ENCODE data around the gene DEF6. TPM values are rescaled to one million over a fixed set of nuclear protein-coding genes. Genes with fewer than 3 reads are reported as not detected.

Gene DEF6
- total RNA-seq, 1 donor from 2014 or later, result 5.2 TPM

DNA sequence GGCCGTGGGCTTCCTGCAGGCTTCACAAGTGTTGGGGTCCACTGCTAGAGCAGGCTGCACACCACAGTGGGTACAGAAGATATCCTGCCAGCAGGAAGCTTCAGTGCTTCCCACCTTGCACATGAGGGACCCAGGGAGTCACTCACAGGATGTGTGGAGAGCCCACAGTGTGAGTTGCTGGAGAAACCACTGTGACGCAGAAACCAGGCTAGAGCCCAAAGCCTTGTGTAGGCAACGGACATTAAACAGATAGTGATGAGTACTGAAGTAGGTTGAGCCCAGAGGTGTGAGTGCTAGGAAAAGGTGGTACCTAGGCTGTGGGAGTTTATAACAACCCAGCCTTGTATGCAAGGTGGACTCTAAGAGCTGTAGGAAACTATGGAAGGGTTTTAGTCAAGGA, 18.9 kb upstream of the DEF6 start:
- H3K4me3 ChIP-seq (ENCODE audit: low read length in 3 of 3), result no peak overlapping the region
- H3K27ac ChIP-seq (ENCODE audit: low read depth, low read length), result no peak overlapping the region
- H3K4me1 ChIP-seq (ENCODE audit: control insufficient read depth in 3 of 3, insufficient read depth in 3 of 3, low read length in 3 of 3), result peaks cover 30 to 47% (median 35%) of the 10 kb centered on the region in 3 donors
- H3K36me3 ChIP-seq (ENCODE audit: control insufficient read depth in 3 of 3, insufficient read depth in 3 of 3, low read length in 3 of 3), result peaks cover 20 to 23% (median 20%) of the 10 kb centered on the region in 3 donors
- H3K27me3 ChIP-seq (ENCODE audit: control insufficient read depth in 3 of 3, insufficient read depth in 3 of 3, low read length in 3 of 3), result no peaks in the 10 kb centered on the region
- H3K9ac ChIP-seq (ENCODE audit: low read depth in 1 of 3, low read length in 3 of 3), result no peak overlapping the region
- H3K9me3 ChIP-seq (ENCODE audit: control insufficient read depth in 3 of 3, low read length in 3 of 3), result no peaks in the 10 kb centered on the region

GRCh38 chr6:35280903-35281302, 16.7 kb upstream of the DEF6 start:
- Histone ChIP-seq H3K9ac (ENCODE audit: low read depth in 1 of 3, low read length in 3 of 3) (no peak overlapping the region), H3K9me3 (ENCODE audit: control insufficient read depth in 3 of 3, low read length in 3 of 3) (no peaks in the 10 kb centered on the region), H3K4me3 (ENCODE audit: low read length in 3 of 3) (no peak overlapping the region), H3K27me3 (ENCODE audit: control insufficient read depth in 3 of 3, insufficient read depth in 3 of 3, low read length in 3 of 3) (no peaks in the 10 kb centered on the region), H3K36me3 (ENCODE audit: control insufficient read depth in 3 of 3, insufficient read depth in 3 of 3, low read length in 3 of 3) (peaks cover 26 to 34% (median 26%) of the 10 kb centered on the region in 3 donors), H3K4me1 (ENCODE audit: control insufficient read depth in 3 of 3, insufficient read depth in 3 of 3, low read length in 3 of 3) (peaks cover 19 to 29% (median 20%) of the 10 kb centered on the region in 3 donors), H3K27ac (ENCODE audit: low read depth, low read length) (no peak overlapping the region)

DNA sequence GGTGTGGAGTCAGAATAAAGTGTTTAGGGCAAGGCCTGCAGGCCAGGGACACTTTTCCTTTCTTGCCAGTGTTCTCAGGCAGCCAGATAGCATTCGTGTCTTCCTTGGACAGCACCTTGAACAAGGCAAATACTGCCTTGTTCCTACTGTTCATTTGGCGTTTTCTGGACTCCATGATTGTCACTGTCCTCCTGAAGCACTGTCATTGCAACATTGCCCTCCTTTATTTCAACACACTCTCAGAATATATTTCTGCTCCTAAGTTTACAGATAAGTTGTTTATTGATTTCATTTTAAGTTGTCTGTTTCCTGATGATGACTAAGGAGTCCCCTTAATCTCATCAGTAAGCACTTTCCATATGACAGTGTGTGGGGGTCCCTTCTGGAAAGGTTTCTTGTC, 15.1 kb upstream of the DEF6 start:
- Histone ChIP-seq H3K4me3 (ENCODE audit: low read length in 3 of 3) (no peak overlapping the region), H3K27me3 (ENCODE audit: control insufficient read depth in 3 of 3, insufficient read depth in 3 of 3, low read length in 3 of 3) (no peaks in the 10 kb centered on the region), H3K36me3 (ENCODE audit: control insufficient read depth in 3 of 3, insufficient read depth in 3 of 3, low read length in 3 of 3) (peaks cover 37 to 50% (median 39%) of the 10 kb centered on the region in 3 donors), H3K27ac (ENCODE audit: low read depth, low read length) (peak overlapping the region; percentile 32), H3K9ac (ENCODE audit: low read depth in 1 of 3, low read length in 3 of 3) (no peak overlapping the region), H3K9me3 (ENCODE audit: control insufficient read depth in 3 of 3, low read length in 3 of 3) (no peaks in the 10 kb centered on the region), H3K4me1 (ENCODE audit: control insufficient read depth in 3 of 3, insufficient read depth in 3 of 3, low read length in 3 of 3) (peaks cover 19 to 38% (median 30%) of the 10 kb centered on the region in 3 donors)

- Histone ChIP-seq H3K27ac (ENCODE audit: low read depth, low read length) (peak overlapping the region; percentile 32), H3K9me3 (ENCODE audit: control insufficient read depth in 3 of 3, low read length in 3 of 3) (no peaks in the 10 kb centered on the region), H3K27me3 (ENCODE audit: control insufficient read depth in 3 of 3, insufficient read depth in 3 of 3, low read length in 3 of 3) (no peaks in the 10 kb centered on the region), H3K4me1 (ENCODE audit: control insufficient read depth in 3 of 3, insufficient read depth in 3 of 3, low read length in 3 of 3) (peaks cover 19 to 45% (median 39%) of the 10 kb centered on the region in 3 donors), H3K36me3 (ENCODE audit: control insufficient read depth in 3 of 3, insufficient read depth in 3 of 3, low read length in 3 of 3) (peaks cover 46 to 58% (median 47%) of the 10 kb centered on the region in 3 donors), H3K9ac (ENCODE audit: low read depth in 1 of 3, low read length in 3 of 3) (peak overlapping the region in 2 of 3 donors; percentile 13 to 35), H3K4me3 (ENCODE audit: low read length in 3 of 3) (peak overlapping the region in 1 of 3 donors; percentile 1)
These were observed 14.3 kb upstream of the DEF6 start for GRCh38 chr6:35283361-35283760.

DNA sequence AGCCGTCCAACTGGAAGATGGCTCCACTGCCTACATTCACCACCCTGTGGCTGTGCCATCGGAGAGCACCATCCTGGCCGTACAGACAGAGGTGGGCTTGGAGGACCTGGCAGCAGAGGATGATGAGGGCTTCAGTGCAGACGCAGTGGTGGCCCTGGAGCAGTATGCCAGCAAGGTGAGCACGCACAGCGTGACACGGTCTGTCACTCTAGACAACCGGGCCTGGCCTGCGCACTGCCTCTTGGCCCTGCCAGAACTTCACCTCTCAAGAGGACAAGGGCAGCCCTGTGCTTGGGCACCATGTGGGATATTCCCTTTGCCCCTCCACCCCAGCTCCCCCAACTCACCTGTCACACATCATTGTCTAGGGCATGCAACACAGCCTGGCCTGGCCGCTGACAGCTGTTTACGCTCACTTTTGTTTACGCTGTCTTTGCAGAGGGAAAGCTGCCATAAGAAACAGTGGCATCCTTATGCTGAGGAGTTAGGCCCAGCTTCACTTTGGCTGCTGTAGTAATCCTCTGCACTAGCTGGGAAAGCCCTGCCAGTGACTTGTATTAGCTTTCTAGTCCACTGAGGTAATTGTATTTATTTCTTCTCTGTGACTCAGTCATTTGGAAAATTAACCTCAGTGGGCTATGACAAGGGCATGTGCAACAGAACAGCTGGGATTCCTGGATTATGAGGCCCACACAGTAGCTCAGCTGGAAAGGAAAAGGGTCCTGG, 9.8 kb upstream of the DEF6 start:
- peak overlapping the region in 1 of 3 donors; percentile 47 for H3K9ac ChIP-seq (ENCODE audit: low read depth in 1 of 3, low read length in 3 of 3)
- H3K36me3 ChIP-seq (ENCODE audit: control insufficient read depth in 3 of 3, insufficient read depth in 3 of 3, low read length in 3 of 3), result peaks cover 73 to 85% (median 73%) of the 10 kb centered on the region in 3 donors
- no peaks in the 10 kb centered on the region for H3K27me3 ChIP-seq (ENCODE audit: control insufficient read depth in 3 of 3, insufficient read depth in 3 of 3, low read length in 3 of 3)
- peak overlapping the region; percentile 54 for H3K27ac ChIP-seq (ENCODE audit: low read depth, low read length)
- peaks cover 10 to 33% (median 31%) of the 10 kb centered on the region in 3 donors for H3K4me1 ChIP-seq (ENCODE audit: control insufficient read depth in 3 of 3, insufficient read depth in 3 of 3, low read length in 3 of 3)
- no peak overlapping the region for H3K4me3 ChIP-seq (ENCODE audit: low read length in 3 of 3)
- H3K9me3 ChIP-seq (ENCODE audit: control insufficient read depth in 3 of 3, low read length in 3 of 3), result no peaks in the 10 kb centered on the region

GRCh38 chr6:35288834-35289233, 8.8 kb upstream of the DEF6 start:
- H3K9ac ChIP-seq (ENCODE audit: low read depth in 1 of 3, low read length in 3 of 3), result no peak overlapping the region
- peaks cover 68 to 86% (median 80%) of the 10 kb centered on the region in 3 donors for H3K36me3 ChIP-seq (ENCODE audit: control insufficient read depth in 3 of 3, insufficient read depth in 3 of 3, low read length in 3 of 3)
- H3K4me1 ChIP-seq (ENCODE audit: control insufficient read depth in 3 of 3, insufficient read depth in 3 of 3, low read length in 3 of 3), result peaks cover under 1 to 25% (median 21%) of the 10 kb centered on the region in 3 donors
- H3K4me3 ChIP-seq (ENCODE audit: low read length in 3 of 3), result no peak overlapping the region
- H3K9me3 ChIP-seq (ENCODE audit: control insufficient read depth in 3 of 3, low read length in 3 of 3), result no peaks in the 10 kb centered on the region
- peak overlapping the region; percentile 54 for H3K27ac ChIP-seq (ENCODE audit: low read depth, low read length)
- no peaks in the 10 kb centered on the region for H3K27me3 ChIP-seq (ENCODE audit: control insufficient read depth in 3 of 3, insufficient read depth in 3 of 3, low read length in 3 of 3)

DNA sequence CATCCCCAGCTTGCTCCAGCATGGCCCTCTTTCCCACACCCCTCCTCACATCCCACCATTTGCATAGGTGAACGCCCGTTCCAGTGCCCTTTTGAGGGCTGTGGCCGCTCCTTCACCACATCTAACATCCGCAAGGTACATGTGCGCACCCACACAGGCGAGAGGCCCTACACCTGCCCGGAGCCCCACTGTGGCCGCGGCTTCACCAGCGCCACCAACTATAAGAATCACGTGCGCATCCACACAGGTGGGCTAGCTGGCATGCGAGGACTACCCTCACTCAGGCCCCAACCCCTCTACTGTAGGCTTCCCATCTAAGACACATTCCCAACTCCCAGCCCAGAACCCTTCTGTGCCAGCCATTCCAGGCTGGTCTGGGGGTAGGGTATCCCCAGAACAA, 6.1 kb upstream of the DEF6 start:
- no peaks in the 10 kb centered on the region for H3K9me3 ChIP-seq (ENCODE audit: control insufficient read depth in 3 of 3, low read length in 3 of 3)
- peaks cover 77 to 86% (median 82%) of the 10 kb centered on the region in 3 donors for H3K36me3 ChIP-seq (ENCODE audit: control insufficient read depth in 3 of 3, insufficient read depth in 3 of 3, low read length in 3 of 3)
- no peak overlapping the region for H3K9ac ChIP-seq (ENCODE audit: low read depth in 1 of 3, low read length in 3 of 3)
- H3K27me3 ChIP-seq (ENCODE audit: control insufficient read depth in 3 of 3, insufficient read depth in 3 of 3, low read length in 3 of 3), result no peaks in the 10 kb centered on the region
- no peak overlapping the region for H3K27ac ChIP-seq (ENCODE audit: low read depth, low read length)
- H3K4me1 ChIP-seq (ENCODE audit: control insufficient read depth in 3 of 3, insufficient read depth in 3 of 3, low read length in 3 of 3), result peaks cover 7 to 34% (median 29%) of the 10 kb centered on the region in 3 donors
- H3K4me3 ChIP-seq (ENCODE audit: low read length in 3 of 3), result no peak overlapping the region

GRCh38 chr6:35292494-35292893, 5.1 kb upstream of the DEF6 start:
- H3K36me3 ChIP-seq (ENCODE audit: control insufficient read depth in 3 of 3, insufficient read depth in 3 of 3, low read length in 3 of 3), result peaks cover 69 to 80% (median 76%) of the 10 kb centered on the region in 3 donors
- H3K4me1 ChIP-seq (ENCODE audit: control insufficient read depth in 3 of 3, insufficient read depth in 3 of 3, low read length in 3 of 3), result peaks cover 17 to 34% (median 29%) of the 10 kb centered on the region in 3 donors
- H3K27ac ChIP-seq (ENCODE audit: low read depth, low read length), result no peak overlapping the region
- no peaks in the 10 kb centered on the region for H3K9me3 ChIP-seq (ENCODE audit: control insufficient read depth in 3 of 3, low read length in 3 of 3)
- no peak overlapping the region for H3K4me3 ChIP-seq (ENCODE audit: low read length in 3 of 3)
- no peak overlapping the region for H3K9ac ChIP-seq (ENCODE audit: low read depth in 1 of 3, low read length in 3 of 3)
- H3K27me3 ChIP-seq (ENCODE audit: control insufficient read depth in 3 of 3, insufficient read depth in 3 of 3, low read length in 3 of 3), result no peaks in the 10 kb centered on the region

DNA sequence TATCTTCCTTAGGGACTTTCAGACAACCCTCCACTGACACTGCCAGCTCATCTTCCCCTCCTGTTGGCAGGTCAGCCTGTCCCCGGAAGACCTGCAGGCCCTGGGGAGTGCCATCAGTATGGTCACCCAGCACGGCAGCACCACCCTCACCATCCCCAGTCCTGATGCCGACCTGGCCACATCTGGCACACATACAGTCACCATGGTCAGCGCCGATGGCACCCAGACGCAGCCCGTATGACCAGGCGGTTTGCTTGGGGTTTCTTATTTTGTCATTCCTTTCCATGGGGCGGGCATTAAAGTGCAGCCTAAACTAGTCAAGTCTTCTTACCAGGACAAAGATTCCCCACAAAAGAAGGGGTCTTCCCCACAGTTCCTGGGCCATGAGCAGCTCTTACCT, 3.9 kb upstream of the DEF6 start:
- Histone ChIP-seq H3K9me3 (ENCODE audit: control insufficient read depth in 3 of 3, low read length in 3 of 3) (no peaks in the 10 kb centered on the region), H3K27me3 (ENCODE audit: control insufficient read depth in 3 of 3, insufficient read depth in 3 of 3, low read length in 3 of 3) (no peaks in the 10 kb centered on the region), H3K4me1 (ENCODE audit: control insufficient read depth in 3 of 3, insufficient read depth in 3 of 3, low read length in 3 of 3) (peaks cover 22 to 30% (median 24%) of the 10 kb centered on the region in 3 donors), H3K27ac (ENCODE audit: low read depth, low read length) (no peak overlapping the region), H3K4me3 (ENCODE audit: low read length in 3 of 3) (no peak overlapping the region), H3K9ac (ENCODE audit: low read depth in 1 of 3, low read length in 3 of 3) (no peak overlapping the region), H3K36me3 (ENCODE audit: control insufficient read depth in 3 of 3, insufficient read depth in 3 of 3, low read length in 3 of 3) (peaks cover 63 to 69% (median 66%) of the 10 kb centered on the region in 3 donors)

DNA sequence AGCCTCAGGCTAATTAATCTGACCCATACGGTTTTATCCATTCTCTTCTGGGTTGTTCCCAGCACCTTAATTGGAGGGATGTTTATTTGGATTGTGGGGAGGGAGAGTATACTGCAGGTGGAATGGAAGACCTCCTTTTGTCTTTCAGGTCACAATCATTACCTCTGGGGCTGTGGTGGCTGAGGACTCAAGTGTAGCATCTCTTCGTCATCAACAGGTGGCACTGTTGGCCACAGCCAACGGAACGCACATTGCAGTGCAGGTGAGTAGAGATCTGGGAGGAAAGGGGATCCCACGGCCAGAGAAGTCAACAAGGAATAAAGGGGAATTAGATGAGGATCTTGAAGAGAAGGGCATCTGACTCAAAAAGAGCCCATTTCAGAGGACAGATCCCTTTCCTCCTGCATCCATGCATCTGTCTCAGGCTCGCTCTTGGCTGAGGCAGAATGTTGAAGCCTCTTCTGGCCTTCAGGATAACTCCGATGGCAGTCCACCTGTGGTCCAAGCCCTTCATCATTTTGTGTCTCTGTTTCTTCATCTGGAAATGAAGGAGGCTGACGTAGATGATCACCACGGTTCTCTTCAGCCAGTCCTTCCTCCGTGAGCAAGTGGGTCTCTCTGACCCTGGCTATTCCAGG, 3.2 kb upstream of the DEF6 start:
- peaks cover 57 to 61% (median 59%) of the 10 kb centered on the region in 3 donors for H3K36me3 ChIP-seq (ENCODE audit: control insufficient read depth in 3 of 3, insufficient read depth in 3 of 3, low read length in 3 of 3)
- peaks cover 22 to 30% (median 24%) of the 10 kb centered on the region in 3 donors for H3K4me1 ChIP-seq (ENCODE audit: control insufficient read depth in 3 of 3, insufficient read depth in 3 of 3, low read length in 3 of 3)
- H3K27me3 ChIP-seq (ENCODE audit: control insufficient read depth in 3 of 3, insufficient read depth in 3 of 3, low read length in 3 of 3), result no peaks in the 10 kb centered on the region
- H3K4me3 ChIP-seq (ENCODE audit: low read length in 3 of 3), result no peak overlapping the region
- H3K9me3 ChIP-seq (ENCODE audit: control insufficient read depth in 3 of 3, low read length in 3 of 3), result no peaks in the 10 kb centered on the region
- H3K9ac ChIP-seq (ENCODE audit: low read depth in 1 of 3, low read length in 3 of 3), result no peak overlapping the region
- H3K27ac ChIP-seq (ENCODE audit: low read depth, low read length), result no peak overlapping the region
